CD14-positive monocyte (primary cell): ENCODE data around the gene NOXRED1. TPM values are rescaled to one million over a fixed set of nuclear protein-coding genes. Genes with fewer than 3 reads are reported as not detected.
A peak's percentile ranks its signal among the peaks of the same experiment; 100 is the strongest.

Source experiments
- DNase-seq, 3 donors: peaks; one replicate each; pipeline ENCODE4 v3.0.0-alpha.2; 2011 to 2022
- H2AFZ ChIP-seq: 2 replicates; pipeline ENCODE4 v1.6.0; 2012; ENCODE audit warnings: mild to moderate bottlenecking, low read depth, low read length, inconsistent platforms; ENCODE audit not compliant: insufficient read depth, poor library complexity, severe bottlenecking
- H3K27ac ChIP-seq, 2 donors: 1 replicate in 1 of 2; 2 replicates in 1 of 2; pipeline ENCODE4 v1.5.1; 2012 to 2013; ENCODE audit warnings: low read length in 2 of 2, control low read depth in 1 of 2, inconsistent platforms in 1 of 2, low read depth in 1 of 2, mild to moderate bottlenecking in 1 of 2
- H3K27me3 ChIP-seq, 2 donors: one replicate each; pipeline versions ENCODE4 v1.6.0 to v1.6.1; 2011 to 2013; ENCODE audit warnings: low read length in 2 of 2; ENCODE audit not compliant: control insufficient read depth in 2 of 2, insufficient read depth in 2 of 2
- H3K36me3 ChIP-seq, 2 donors: replicated peaks in 1 of 2; 1 replicate in 1 of 2; 2 replicates in 1 of 2; pipeline versions ENCODE4 v1.5.1 to v1.6.1; 2012 to 2013; ENCODE audit warnings: low read length in 2 of 2, control low read depth in 1 of 2, inconsistent platforms in 1 of 2, mild to moderate bottlenecking in 1 of 2; ENCODE audit not compliant: insufficient read depth in 2 of 2, control insufficient read depth in 1 of 2
- H3K4me1 ChIP-seq, 2 donors: 1 replicate in 1 of 2; 2 replicates in 1 of 2; pipeline versions ENCODE4 v1.5.1 to v1.6.1; 2012 to 2013; ENCODE audit warnings: low read length in 2 of 2, control low read depth in 1 of 2, inconsistent platforms in 1 of 2, mild to moderate bottlenecking in 1 of 2, moderate library complexity in 1 of 2; ENCODE audit not compliant: insufficient read depth in 2 of 2, control insufficient read depth in 1 of 2
- H3K4me2 ChIP-seq: replicated peaks from 2 replicates; pipeline ENCODE3; 2012; ENCODE audit warnings: low read length, moderate library complexity, mild to moderate bottlenecking; ENCODE audit not compliant: poor library complexity, severe bottlenecking; ENCODE audit errors: extremely low read depth
- H3K4me3 ChIP-seq, 3 experiments: fragments of 200-600 bp in 1 of 3; sonication (generic) in 1 of 3; replicated peaks in 1 of 3; 1 replicate in 2 of 3; 2 replicates in 1 of 3; pipeline ENCODE4 v1.5.1; 2011 to 2013; ENCODE audit warnings: low read length in 3 of 3, mild to moderate bottlenecking in 3 of 3, control low read depth in 2 of 3, low read depth in 2 of 3, inconsistent platforms in 1 of 3, moderate library complexity in 1 of 3
- H3K79me2 ChIP-seq: 2 replicates; pipeline ENCODE4 v1.6.0; 2012; ENCODE audit warnings: mild to moderate bottlenecking, control low read depth, inconsistent platforms, low read length, moderate library complexity; ENCODE audit not compliant: insufficient read depth
- H3K9ac ChIP-seq: 2 replicates; pipeline ENCODE4 v1.6.0; 2017; ENCODE audit warnings: low read length, mild to moderate bottlenecking; ENCODE audit not compliant: insufficient read depth, poor library complexity, severe bottlenecking
- H3K9me3 ChIP-seq, 2 donors: replicated peaks in 1 of 2; 1 replicate in 1 of 2; 2 replicates in 1 of 2; pipeline versions ENCODE4 v1.5.1 to v1.6.1; 2012 to 2013; ENCODE audit warnings: low read length in 2 of 2, control low read depth in 1 of 2; ENCODE audit not compliant: control insufficient read depth in 1 of 2, insufficient read depth in 1 of 2
- H4K20me1 ChIP-seq: 2 replicates; pipeline ENCODE4 v1.6.0; 2012; ENCODE audit warnings: mild to moderate bottlenecking, low read length, control low read depth, moderate library complexity; ENCODE audit not compliant: insufficient read depth
- H3K27ac Mint-ChIP-seq, 7 donors: one replicate each; pipeline ENCODE4 v1.8.0; 2020; ENCODE audit warnings: mild to moderate bottlenecking in 7 of 7, mixed read lengths in 7 of 7, moderate library complexity in 6 of 7, inconsistent platforms in 2 of 7
- H3K27me3 Mint-ChIP-seq, 3 donors: one replicate each; pipeline ENCODE4 v1.8.0; 2021 to 2022; ENCODE audit warnings: low read depth in 3 of 3, mild to moderate bottlenecking in 3 of 3, mixed read lengths in 3 of 3, moderate library complexity in 3 of 3, inconsistent platforms in 1 of 3
- H3K36me3 Mint-ChIP-seq, 2 donors: one replicate each; pipeline ENCODE4 v1.8.0; 2020; ENCODE audit warnings: mixed read lengths in 2 of 2, inconsistent platforms in 1 of 2, mild to moderate bottlenecking in 1 of 2
- H3K4me1 Mint-ChIP-seq: one replicate; pipeline ENCODE4 v1.8.0; 2020; ENCODE audit warnings: mild to moderate bottlenecking, mixed read lengths
- H3K4me3 Mint-ChIP-seq, 2 donors: one replicate each; pipeline ENCODE4 v1.8.0; 2020; ENCODE audit warnings: mild to moderate bottlenecking in 2 of 2, mixed read lengths in 2 of 2, moderate library complexity in 1 of 2
- H3K9me3 Mint-ChIP-seq, 7 donors: one replicate each; pipeline ENCODE4 v1.8.0; 2020 to 2022; ENCODE audit warnings: mixed read lengths in 7 of 7, mild to moderate bottlenecking in 6 of 7, moderate library complexity in 6 of 7, inconsistent platforms in 2 of 7
- WGBS: methylation state at CpG from one replicate; pipeline ENCODE4 v1.1.5; 2013; ENCODE audit warnings: missing lambda C conversion rate; ENCODE audit not compliant: insufficient coverage; 5-methylcytosine and 5-hydroxymethylcytosine counted together
- intact Hi-C, 2 donors: fragments of 100-400 bp; cut with micrococcal nuclease; formaldehyde crosslinking; loops; one replicate each; pipeline versions ENCODE4 v1.15.0 to v1.15.1; 2023
- polyA plus RNA-seq, 3 donors: library from polyadenylated mRNA; depleted of rRNA in 1 of 3; unstranded in 2 of 3; stranded (reverse) in 1 of 3; fragments of 300-500 nt in 2 of 3; fragments of >200 nt in 1 of 3; fragmentation: Illumina TruSeq in 2 of 3; gene quantifications; 1 replicate in 2 of 3; 2 replicates in 1 of 3; pipeline ENCODE4 v1.2.3, GENCODE V29; 2012 to 2021
- TF ChIP-seq, protein P1 (sequence below): fragments of 200-600 bp; IDR thresholded peaks from one replicate; pipeline ENCODE4 v1.8.0; 2022; ENCODE audit warnings: antibody characterized with exemption, mild to moderate bottlenecking

NOXRED1 gene
- polyA plus RNA-seq, 3 donors = 0.39 TPM; not detected in 2

DNA sequence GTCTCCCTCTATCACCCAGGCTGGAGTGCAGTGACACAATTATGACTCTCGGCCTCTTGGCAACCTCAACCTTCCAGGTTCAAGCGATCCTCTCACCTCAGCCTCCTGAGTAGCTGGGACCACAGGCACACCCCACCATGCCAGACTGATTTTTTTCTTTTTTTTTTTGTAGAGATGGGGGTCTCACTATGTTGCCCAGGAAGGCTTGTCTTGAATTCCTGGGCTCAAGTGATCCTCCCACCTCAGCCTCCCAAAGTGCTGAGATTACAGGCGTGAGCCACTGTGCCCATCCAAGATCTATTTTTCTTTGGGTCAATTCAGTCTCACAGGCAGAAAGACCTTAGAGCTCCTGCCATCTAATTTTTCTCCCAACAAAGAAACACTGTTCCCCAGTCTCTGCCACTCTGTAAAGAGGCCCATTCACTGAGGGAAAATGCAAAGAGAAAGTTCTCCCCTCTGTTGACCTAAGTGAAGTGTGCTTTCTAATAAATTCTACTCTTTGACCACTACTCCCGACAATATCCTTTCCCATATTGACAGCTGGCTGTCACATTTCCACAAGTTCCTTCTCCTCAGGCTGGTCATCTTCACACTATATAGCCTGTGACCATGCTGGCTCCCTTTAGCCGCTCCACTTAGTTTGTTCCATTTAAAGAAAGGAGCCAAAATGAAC, 69.7 kb downstream of the NOXRED1 start:
- H3K4me3 Mint-ChIP-seq = no peak overlapping the region
- no peak for DNase-seq
- no peak overlapping the region for H3K27ac ChIP-seq
- H3K9me3 Mint-ChIP-seq = peaks cover 0 to 2% (median 0%) of the 10 kb centered on the region in 7 donors
- H2AFZ ChIP-seq = no peak overlapping the region
- no peak overlapping the region for H3K4me3 ChIP-seq
- H3K4me1 ChIP-seq = peaks cover 4% of the 10 kb centered on the region in 2 donors
- H3K9me3 ChIP-seq = no peaks in the 10 kb centered on the region
- no peaks in the 10 kb centered on the region for H3K27me3 ChIP-seq
- intact Hi-C loops = no loop called here
- H4K20me1 ChIP-seq = no peaks in the 10 kb centered on the region
- H3K36me3 ChIP-seq = peaks cover 9 to 19% of the 10 kb centered on the region in 2 donors
- no peak overlapping the region for H3K9ac ChIP-seq
- peak overlapping the region in 3 of 7 donors; percentile 1 to 47 (median 42) for H3K27ac Mint-ChIP-seq
- peaks cover 19 to 30% of the 10 kb centered on the region in 2 donors for H3K36me3 Mint-ChIP-seq
- H3K4me2 ChIP-seq = no peak overlapping the region
- no peaks in the 10 kb centered on the region for H3K27me3 Mint-ChIP-seq
- H3K4me1 Mint-ChIP-seq = peaks cover 12% of the 10 kb centered on the region
- TF ChIP-seq, protein P1, sequence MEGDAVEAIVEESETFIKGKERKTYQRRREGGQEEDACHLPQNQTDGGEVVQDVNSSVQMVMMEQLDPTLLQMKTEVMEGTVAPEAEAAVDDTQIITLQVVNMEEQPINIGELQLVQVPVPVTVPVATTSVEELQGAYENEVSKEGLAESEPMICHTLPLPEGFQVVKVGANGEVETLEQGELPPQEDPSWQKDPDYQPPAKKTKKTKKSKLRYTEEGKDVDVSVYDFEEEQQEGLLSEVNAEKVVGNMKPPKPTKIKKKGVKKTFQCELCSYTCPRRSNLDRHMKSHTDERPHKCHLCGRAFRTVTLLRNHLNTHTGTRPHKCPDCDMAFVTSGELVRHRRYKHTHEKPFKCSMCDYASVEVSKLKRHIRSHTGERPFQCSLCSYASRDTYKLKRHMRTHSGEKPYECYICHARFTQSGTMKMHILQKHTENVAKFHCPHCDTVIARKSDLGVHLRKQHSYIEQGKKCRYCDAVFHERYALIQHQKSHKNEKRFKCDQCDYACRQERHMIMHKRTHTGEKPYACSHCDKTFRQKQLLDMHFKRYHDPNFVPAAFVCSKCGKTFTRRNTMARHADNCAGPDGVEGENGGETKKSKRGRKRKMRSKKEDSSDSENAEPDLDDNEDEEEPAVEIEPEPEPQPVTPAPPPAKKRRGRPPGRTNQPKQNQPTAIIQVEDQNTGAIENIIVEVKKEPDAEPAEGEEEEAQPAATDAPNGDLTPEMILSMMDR = no peak
- WGBS = 100% methylated on average over 2 of the region's 5 CpGs
- H3K79me2 ChIP-seq = peaks cover 34% of the 10 kb centered on the region

DNA sequence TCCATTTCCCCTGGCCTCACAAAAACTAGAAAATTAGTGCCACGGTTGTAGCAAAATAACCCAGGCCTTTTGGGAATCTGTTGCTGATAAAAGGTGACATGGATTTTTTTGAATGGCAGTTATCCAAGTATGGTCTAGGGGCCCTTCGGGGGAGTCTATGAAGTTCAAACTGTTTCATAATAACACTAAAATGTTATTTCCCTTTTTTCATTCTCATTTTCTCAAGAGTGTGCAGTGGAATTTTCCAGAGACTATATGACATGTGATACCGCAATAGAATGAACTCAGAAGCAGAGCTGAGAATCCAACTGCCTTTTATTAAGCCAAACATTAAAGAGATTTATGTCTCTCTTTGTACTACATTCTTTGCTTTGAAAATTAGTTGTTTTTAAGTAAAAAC, 75.6 kb downstream of the NOXRED1 start:
- Histone ChIP-seq H3K27ac (peak overlapping the region; percentile 62 to 77), H3K36me3 (peaks cover 18 to 34% of the 10 kb centered on the region in 2 donors), H3K4me3 (peak overlapping the region in 1 of 3 experiments; percentile 26), H3K9ac (peak overlapping the region; percentile 1), H3K4me1 (peaks cover 32 to 35% of the 10 kb centered on the region in 2 donors), H3K4me2 (peak overlapping the region; percentile 37), H4K20me1 (no peaks in the 10 kb centered on the region), H3K9me3 (no peaks in the 10 kb centered on the region), H2AFZ (peak overlapping the region; percentile 29), H3K79me2 (peaks cover 6% of the 10 kb centered on the region), H3K27me3 (no peaks in the 10 kb centered on the region)
- Mint-ChIP-seq H3K9me3 (peaks cover 0 to 2% (median 0%) of the 10 kb centered on the region in 7 donors), H3K4me1 (peaks cover 39% of the 10 kb centered on the region), H3K36me3 (peaks cover 35 to 42% of the 10 kb centered on the region in 2 donors), H3K27me3 (no peaks in the 10 kb centered on the region), H3K4me3 (peak overlapping the region in 1 of 2 donors; percentile 1), H3K27ac (peak overlapping the region; percentile 80 to 95 (median 90))
- intact Hi-C loops = no loop called here
- TF ChIP-seq, protein P1 = no peak
- WGBS = no CpG with 5 or more reads among the region's 3 CpGs
- DNase-seq = peak; percentile 36 to 80 (median 73)
